GM12878 (cell line): ENCODE measurements around the gene ANO5.

Experiments used
- BHLHE40 ChIP-seq, 2 experiments: fragments of 450-650 bp in 1 of 2; IDR thresholded peaks; 2 replicates each; pipeline ENCODE4 v1.6.1; 2011 to 2017; ENCODE audit warnings: low read depth in 2 of 2, borderline replicate concordance in 1 of 2, improper control_type of control experiment in 1 of 2, low read length in 1 of 2, mild to moderate bottlenecking in 1 of 2
- CTCF ChIP-seq, 3 experiments: IDR thresholded peaks in 2 of 3; conservative IDR thresholded peaks in 1 of 3; 2 replicates each; pipeline ENCODE4 v1.5.1; 2011; ENCODE audit warnings: low read depth in 3 of 3, low read length in 3 of 3, mild to moderate bottlenecking in 3 of 3, control low read depth in 2 of 3, moderate library complexity in 2 of 3, inconsistent platforms in 1 of 3, mixed read lengths in 1 of 3; ENCODE audit not compliant: control insufficient read depth in 2 of 3, insufficient read depth in 1 of 3; ENCODE audit errors: extremely low read depth in 1 of 3
- EP300 ChIP-seq, 2 experiments: fragments of 150-350 bp in 1 of 2; IDR thresholded peaks; 2 replicates each; pipeline ENCODE4 v1.6.1; 2011 to 2012; ENCODE audit warnings: low read depth in 2 of 2, low read length in 2 of 2, borderline replicate concordance in 1 of 2, improper control_type of control experiment in 1 of 2, inconsistent platforms in 1 of 2; ENCODE audit not compliant: control insufficient read depth in 1 of 2
- NFXL1 ChIP-seq: fragments of 450-650 bp; IDR thresholded peaks from 2 replicates; pipeline ENCODE4 v1.6.1; 2017; ENCODE audit warnings: antibody characterized with exemption, mild to moderate bottlenecking, borderline replicate concordance

GRCh38 chr11:22194907-22195306 lies 2.0 kb downstream of the ANO5 start:
- TF ChIP-seq EP300 (IDR thresholded peaks at IDR 0.05; ENCODE audit: borderline replicate concordance in 1 of 2, control insufficient read depth in 1 of 2, low read depth in 2 of 2, low read length in 2 of 2), result no peak
- no peak for TF ChIP-seq BHLHE40 (IDR thresholded peaks at IDR 0.05; ENCODE audit: borderline replicate concordance in 1 of 2, low read depth in 2 of 2, low read length in 1 of 2)
- no peak for TF ChIP-seq NFXL1
- TF ChIP-seq CTCF (IDR thresholded peaks at IDR 0.05 in 2 of 3, conservative IDR thresholded peaks at IDR 0.05 in 1 of 3; ENCODE audit: control insufficient read depth in 2 of 3, extremely low read depth in 1 of 3, insufficient read depth in 1 of 3, low read depth in 3 of 3, low read length in 3 of 3), result no peak
